C4-2B (cell line): Measurements from ENCODE around the gene THADA.
"Not testable (repeated sequence)": the region's sequence is repeated elsewhere in the genome, so short reads cannot be mapped to it uniquely, and the experiment has no call there.

Experiments used
- H3K27ac ChIP-seq: fragments of 450-650 bp; 2 replicates; pipeline ENCODE4 v1.5.1; 2017
- ZFX ChIP-seq: fragments of 450-650 bp; IDR thresholded peaks from 2 replicates; pipeline ENCODE4 v1.6.1; 2017
- TF ChIP-seq, protein P1 (sequence below): fragments of 450-650 bp; conservative IDR thresholded peaks from 2 replicates; pipeline ENCODE4 v1.5.1; 2017; ENCODE audit warnings: mild to moderate bottlenecking

THADA gene

DNA sequence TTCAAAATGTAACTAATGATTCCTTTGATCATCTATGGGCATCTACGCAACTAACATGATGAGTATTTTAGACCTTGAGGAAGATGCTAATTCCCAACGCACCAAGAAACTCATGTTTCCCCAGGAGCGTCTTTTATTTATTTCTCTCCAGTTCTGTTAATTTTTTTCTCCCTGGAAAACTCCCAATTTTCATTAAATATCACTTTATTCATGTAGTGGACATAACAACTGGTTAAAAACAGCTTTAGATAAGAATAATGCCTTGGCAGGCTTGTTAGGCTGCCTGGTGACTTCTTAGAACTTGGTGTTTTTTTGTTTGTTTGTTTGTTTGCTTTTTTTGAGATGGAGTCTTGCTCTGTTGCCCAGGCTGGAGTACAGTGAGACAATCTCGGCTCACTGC, 306.5 kb downstream of the THADA start:
- TF ChIP-seq ZFX, result no peak
- TF ChIP-seq, protein P1, sequence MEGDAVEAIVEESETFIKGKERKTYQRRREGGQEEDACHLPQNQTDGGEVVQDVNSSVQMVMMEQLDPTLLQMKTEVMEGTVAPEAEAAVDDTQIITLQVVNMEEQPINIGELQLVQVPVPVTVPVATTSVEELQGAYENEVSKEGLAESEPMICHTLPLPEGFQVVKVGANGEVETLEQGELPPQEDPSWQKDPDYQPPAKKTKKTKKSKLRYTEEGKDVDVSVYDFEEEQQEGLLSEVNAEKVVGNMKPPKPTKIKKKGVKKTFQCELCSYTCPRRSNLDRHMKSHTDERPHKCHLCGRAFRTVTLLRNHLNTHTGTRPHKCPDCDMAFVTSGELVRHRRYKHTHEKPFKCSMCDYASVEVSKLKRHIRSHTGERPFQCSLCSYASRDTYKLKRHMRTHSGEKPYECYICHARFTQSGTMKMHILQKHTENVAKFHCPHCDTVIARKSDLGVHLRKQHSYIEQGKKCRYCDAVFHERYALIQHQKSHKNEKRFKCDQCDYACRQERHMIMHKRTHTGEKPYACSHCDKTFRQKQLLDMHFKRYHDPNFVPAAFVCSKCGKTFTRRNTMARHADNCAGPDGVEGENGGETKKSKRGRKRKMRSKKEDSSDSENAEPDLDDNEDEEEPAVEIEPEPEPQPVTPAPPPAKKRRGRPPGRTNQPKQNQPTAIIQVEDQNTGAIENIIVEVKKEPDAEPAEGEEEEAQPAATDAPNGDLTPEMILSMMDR, result no peak
- no peak overlapping the region for H3K27ac ChIP-seq

DNA sequence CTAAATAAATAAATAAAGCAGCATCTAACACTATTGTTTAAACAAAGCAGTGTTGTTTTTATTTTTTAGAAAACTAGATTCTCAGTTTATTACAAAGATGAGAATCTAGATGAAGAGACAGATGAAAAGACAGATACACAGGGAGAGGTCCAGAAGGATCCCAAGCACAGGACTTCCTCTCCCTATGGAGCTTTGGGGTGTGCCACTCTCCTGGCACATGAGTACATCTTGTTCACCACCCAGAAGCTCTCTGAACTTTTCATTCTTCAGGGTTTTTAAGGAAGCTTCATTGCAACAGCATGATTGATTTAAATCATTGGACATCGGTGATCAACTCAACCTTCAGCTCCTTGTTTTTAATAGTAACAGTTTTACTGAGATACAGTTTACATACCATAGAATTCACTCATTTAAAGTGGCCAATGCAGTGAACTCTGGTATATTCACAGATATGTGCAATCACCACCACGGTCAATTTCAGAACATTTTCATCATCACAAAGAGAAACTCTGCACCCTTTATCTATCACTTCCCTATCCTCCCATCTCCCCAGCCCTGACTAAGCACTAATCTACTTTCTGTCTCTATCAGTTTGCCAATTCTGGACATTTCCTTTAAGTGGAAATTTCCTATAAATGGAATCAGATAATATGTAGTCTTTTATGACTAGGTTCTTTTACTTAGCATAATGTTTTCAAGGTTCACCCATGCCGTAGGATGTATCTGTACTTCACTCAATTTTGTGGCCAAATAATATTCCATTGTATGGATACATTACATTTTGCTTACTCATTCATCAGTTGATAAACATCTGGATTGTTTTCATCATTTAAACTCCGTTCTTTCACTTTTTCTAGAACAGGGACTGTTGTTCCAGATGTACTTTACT, 307.2 kb downstream of the THADA start:
- no peak overlapping the region for H3K27ac ChIP-seq

DNA sequence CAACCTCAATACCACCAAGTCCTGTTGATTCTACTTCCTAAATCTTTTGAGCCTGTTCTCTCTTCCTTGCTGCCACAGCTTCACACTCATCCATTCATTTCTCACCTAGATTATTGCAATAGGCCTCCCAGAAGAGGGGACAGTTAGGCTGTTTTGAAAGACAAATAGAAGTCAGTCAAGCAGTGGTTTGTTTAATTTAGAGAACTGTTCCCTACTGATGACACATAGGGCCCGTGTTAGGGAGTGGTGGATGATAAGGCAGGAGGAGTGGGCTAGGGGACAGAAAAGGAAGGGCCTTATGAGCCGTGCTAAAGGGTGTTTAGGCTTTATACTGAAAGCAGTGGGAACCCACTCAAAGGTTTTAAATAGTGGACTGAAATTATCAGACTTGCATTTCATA, 309.9 kb downstream of the THADA start:
- no peak overlapping the region for H3K27ac ChIP-seq
- TF ChIP-seq, protein P1, result no peak
- TF ChIP-seq ZFX, result no peak

More for the DNA sequence above, 307.2 kb downstream of the THADA start:
- TF ChIP-seq ZFX, result no peak
- TF ChIP-seq, protein P1, result no peak

DNA sequence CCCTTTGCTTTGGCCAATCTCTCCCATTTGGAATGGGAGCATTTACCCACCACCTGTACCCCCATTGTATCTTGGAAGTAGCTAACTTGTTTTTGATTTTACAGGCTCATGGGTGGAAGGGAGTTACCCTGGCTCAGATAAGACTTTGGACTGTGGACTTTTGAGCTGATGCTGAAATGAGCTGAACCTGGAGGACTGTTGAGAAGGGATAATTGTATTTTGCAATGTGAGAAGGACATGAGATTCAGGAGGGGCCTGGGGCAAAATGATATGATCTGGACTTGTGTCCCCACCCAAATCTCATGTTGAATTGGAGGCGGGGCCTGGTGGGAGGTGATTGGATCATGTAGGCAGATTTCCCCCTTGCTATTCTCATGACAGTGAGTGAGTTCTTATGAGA, 310.9 kb downstream of the THADA start:
- no peak for TF ChIP-seq ZFX
- TF ChIP-seq, protein P1, result no peak

DNA sequence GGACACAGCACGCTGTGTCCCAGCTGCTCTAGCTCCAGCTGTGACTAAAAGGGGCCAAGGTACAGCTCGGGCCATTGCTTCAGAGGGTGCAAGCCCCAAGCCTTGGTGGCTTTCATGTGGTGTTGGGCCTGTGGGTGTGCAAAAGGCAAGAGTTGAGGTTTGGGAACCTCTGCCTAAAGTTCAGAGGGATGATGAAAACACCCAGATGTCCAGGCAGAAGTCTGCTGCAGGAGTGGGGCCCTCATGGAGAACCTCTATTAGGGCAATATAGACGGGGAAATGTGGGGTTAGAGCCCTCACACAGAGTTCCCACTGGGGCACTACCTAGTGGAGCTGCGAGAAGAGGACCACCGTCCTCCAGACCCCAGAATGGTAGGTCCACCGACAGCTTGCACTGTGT, 311.5 kb downstream of the THADA start:
- not testable (repeated sequence) for H3K27ac ChIP-seq

More for the DNA sequence above, 310.9 kb downstream of the THADA start:
- H3K27ac ChIP-seq, result no peak overlapping the region

DNA sequence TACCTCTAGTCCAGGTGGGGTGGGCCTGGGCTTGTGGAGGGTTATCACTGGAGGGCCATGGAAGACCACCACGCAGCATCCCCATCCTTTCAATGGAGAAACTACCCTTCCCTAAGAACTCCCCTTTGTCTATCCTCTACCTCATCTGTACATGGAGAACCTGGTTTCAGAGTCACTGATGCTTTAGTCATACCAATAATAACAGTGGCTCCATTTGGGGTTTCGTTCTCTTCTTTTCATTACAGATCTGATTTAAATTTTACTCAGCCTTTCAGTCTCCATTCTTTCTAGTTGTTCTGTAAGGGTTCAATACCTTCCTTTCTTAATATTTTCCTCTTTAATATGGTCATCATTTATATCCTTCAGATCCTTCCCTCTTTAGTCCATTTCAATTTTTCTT, 314.8 kb downstream of the THADA start:
- TF ChIP-seq ZFX, result no peak
- TF ChIP-seq, protein P1, result no peak
- no peak overlapping the region; the same call in 1 of the 2 replicates for H3K27ac ChIP-seq

DNA sequence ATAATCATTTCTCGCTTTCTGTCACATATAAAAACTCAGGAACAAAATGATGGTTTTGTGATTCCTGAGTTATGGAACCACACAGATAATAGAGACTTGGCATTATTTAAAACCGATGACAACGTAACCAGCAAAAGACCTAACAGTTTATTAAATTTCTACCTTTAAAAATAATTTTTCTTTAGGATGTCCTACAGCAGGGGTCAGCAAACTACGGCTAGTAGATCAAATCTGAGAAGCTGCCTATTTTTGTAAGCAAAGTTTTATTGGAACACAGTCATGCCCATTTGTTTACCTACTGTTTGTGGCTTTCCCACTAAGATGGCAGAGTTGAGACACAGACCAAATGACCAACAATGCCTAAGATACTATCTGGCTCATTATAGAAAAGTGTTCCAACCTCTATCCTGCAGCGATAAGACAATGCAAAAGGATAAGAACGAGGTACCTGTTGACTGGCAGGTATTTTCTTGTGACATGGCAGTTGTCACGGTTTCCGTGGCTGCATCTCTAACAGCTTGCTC, 316.5 kb downstream of the THADA start:
- TF ChIP-seq, protein P1, result peak; percentile 59
- no peak for TF ChIP-seq ZFX
- H3K27ac ChIP-seq, result peak overlapping the region; percentile 76
